Prostate gland (tissue), 2 donors: ENCODE data around the gene TXNL4A. TPM values are rescaled to one million over a fixed set of nuclear protein-coding genes. Genes with fewer than 3 reads are reported as not detected.
A peak's percentile ranks its signal among the peaks of the same experiment; 100 is the strongest.

Source experiments
- DNase-seq: peaks from one replicate; pipeline ENCODE4 v3.0.0-alpha.2; 2019; ENCODE audit warnings: low spot score
- H3K27ac ChIP-seq, 2 donors: fragments of 200-600 bp; sonication (generic); 2 replicates each; pipeline ENCODE4 v1.5.1; 2017 to 2019
- H3K27me3 ChIP-seq: fragments of 200-600 bp; sonication (generic); replicated peaks from 2 replicates; pipeline ENCODE4 v1.5.1; 2019; ENCODE audit not compliant: insufficient read depth
- H3K36me3 ChIP-seq, 2 donors: fragments of 200-600 bp; sonication (generic); 1 replicate in 1 of 2; 2 replicates in 1 of 2; pipeline versions ENCODE4 v1.5.1 to v1.8.1; 2017 to 2019
- H3K4me1 ChIP-seq: fragments of 200-600 bp; sonication (generic); replicated peaks from 2 replicates; pipeline ENCODE4 v1.5.1; 2019
- H3K4me3 ChIP-seq, 2 donors: fragments of 200-600 bp; sonication (generic); 2 replicates each; pipeline ENCODE4 v1.5.1; 2017 to 2019
- H3K9me3 ChIP-seq: fragments of 200-600 bp; sonication (generic); 2 replicates; pipeline ENCODE4 v1.5.1; 2017
- CTCF ChIP-seq, 4 experiments: fragments of 200-600 bp in 2 of 4; fragments of 450-650 bp in 2 of 4; sonication (generic) in 2 of 4; IDR thresholded peaks; 1 replicate in 3 of 4; 2 replicates in 1 of 4; pipeline ENCODE4 v1.5.1; 2016 to 2019; ENCODE audit warnings: antibody characterized with exemption in 4 of 4, mild to moderate bottlenecking in 2 of 4, moderate library complexity in 2 of 4
- POLR2A ChIP-seq: fragments of 450-650 bp; IDR thresholded peaks from one replicate; pipeline ENCODE4 v1.6.1; 2016; ENCODE audit warnings: antibody characterized with exemption, mild to moderate bottlenecking
- POLR2AphosphoS5 ChIP-seq: sonication (generic); formaldehyde crosslinking; IDR thresholded peaks from one replicate; pipeline ENCODE4 v1.6.1; 2017; ENCODE audit warnings: antibody characterized with exemption
- WGBS: methylation state at CpG from one replicate; pipeline ENCODE4 v1.1.5; 2018; 5-methylcytosine and 5-hydroxymethylcytosine counted together
- intact Hi-C: fragments of 100-400 bp; cut with DNase I; formaldehyde crosslinking; loops from one replicate; pipeline ENCODE4 v1.14.2; 2022
- total RNA-seq, 2 donors: library from RNA; depleted of rRNA; stranded (reverse); fragments of >200 nt; gene quantifications; one replicate each; pipeline ENCODE4 v1.1.0, GENCODE V29; 2016

Gene TXNL4A
- total RNA-seq, 2 donors from 2014 or later, result 25.4 to 35.2 TPM

GRCh38 chr18:79927607-79928562, 60.5 kb downstream of the TXNL4A start:
- DNase-seq, result no peak
- Histone ChIP-seq H3K27me3 (no peaks in the 10 kb centered on the region), H3K4me3 (no peak overlapping the region), H3K9me3 (no peaks in the 10 kb centered on the region), H3K4me1 (peaks cover 5% of the 10 kb centered on the region), H3K36me3 (no peaks in the 10 kb centered on the region), H3K27ac (no peak overlapping the region)
- intact Hi-C loops, result no loop called here
- no peak for TF ChIP-seq POLR2A
- no peak for TF ChIP-seq CTCF (IDR thresholded peaks at IDR 0.05)
- TF ChIP-seq POLR2AphosphoS5, result no peak
- 93% methylated on average over 22 of the region's 25 CpGs for WGBS

GRCh38 chr18:79926715-79927606, 61.4 kb downstream of the TXNL4A start:
- peaks cover 5% of the 10 kb centered on the region for H3K4me1 ChIP-seq
- H3K27ac ChIP-seq, result no peak overlapping the region
- 91% methylated on average over 21 of the region's 21 CpGs for WGBS
- intact Hi-C loops, result no loop called here
- no peaks in the 10 kb centered on the region for H3K27me3 ChIP-seq
- no peak overlapping the region for H3K4me3 ChIP-seq
- H3K36me3 ChIP-seq, result no peaks in the 10 kb centered on the region
- no peaks in the 10 kb centered on the region for H3K9me3 ChIP-seq
- TF ChIP-seq POLR2A, result no peak
- no peak for TF ChIP-seq POLR2AphosphoS5
- no peak for TF ChIP-seq CTCF (IDR thresholded peaks at IDR 0.05)
- DNase-seq, result no peak

GRCh38 chr18:79926306-79926705, 62.1 kb downstream of the TXNL4A start:
- Histone ChIP-seq H3K27me3 (no peaks in the 10 kb centered on the region), H3K4me1 (peaks cover 5% of the 10 kb centered on the region), H3K4me3 (no peak overlapping the region), H3K9me3 (no peaks in the 10 kb centered on the region), H3K36me3 (no peaks in the 10 kb centered on the region), H3K27ac (no peak overlapping the region)
- WGBS, result 96% methylated on average over 11 of the region's 11 CpGs
- TF ChIP-seq POLR2AphosphoS5, result no peak
- no peak for TF ChIP-seq POLR2A
- TF ChIP-seq CTCF (IDR thresholded peaks at IDR 0.05), result no peak
- intact Hi-C loops, result no loop called here
- no peak for DNase-seq

GRCh38 chr18:79924814-79925731, 63.3 kb downstream of the TXNL4A start:
- Histone ChIP-seq H3K4me3 (no peak overlapping the region), H3K9me3 (no peaks in the 10 kb centered on the region), H3K4me1 (peaks cover 5% of the 10 kb centered on the region), H3K27me3 (no peaks in the 10 kb centered on the region), H3K27ac (no peak overlapping the region), H3K36me3 (no peaks in the 10 kb centered on the region)
- TF ChIP-seq POLR2AphosphoS5 (no peak), CTCF (IDR thresholded peaks at IDR 0.05) (peak in 1 of 4 experiments; percentile 10)
- 42% methylated on average over 25 of the region's 25 CpGs for WGBS
- intact Hi-C loops, result no loop called here
- no peak for DNase-seq
